ENCODE measurements around the gene MAN2B1.
"Not testable (repeated sequence)": the region's sequence is repeated elsewhere in the genome, so short reads cannot be mapped to it uniquely, and the experiment has no call there.

The MAN2B1 gene

DNA sequence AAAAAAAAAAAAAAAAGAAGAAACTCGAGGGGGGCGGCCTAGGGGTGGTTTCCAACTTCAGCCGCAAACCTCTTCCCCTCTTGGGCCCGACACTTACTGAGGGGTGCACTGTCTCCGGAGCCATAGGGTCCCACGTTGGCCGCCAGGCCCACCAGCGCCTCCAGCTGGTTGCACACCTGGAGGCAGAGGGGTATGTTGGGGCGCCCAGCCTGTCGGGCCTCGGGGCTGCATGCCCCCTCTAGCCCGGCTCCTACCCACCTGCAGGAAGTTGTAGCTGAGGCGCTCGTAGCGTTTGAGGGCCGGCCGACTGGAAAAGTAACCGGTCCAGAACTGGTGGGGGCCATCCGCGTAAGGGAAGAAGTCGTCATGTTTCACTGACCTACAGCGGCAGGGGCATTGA lies 8.6 kb downstream of the MAN2B1 start:
- DNase-seq (ENCODE audit: low read depth), result no peak

DNA sequence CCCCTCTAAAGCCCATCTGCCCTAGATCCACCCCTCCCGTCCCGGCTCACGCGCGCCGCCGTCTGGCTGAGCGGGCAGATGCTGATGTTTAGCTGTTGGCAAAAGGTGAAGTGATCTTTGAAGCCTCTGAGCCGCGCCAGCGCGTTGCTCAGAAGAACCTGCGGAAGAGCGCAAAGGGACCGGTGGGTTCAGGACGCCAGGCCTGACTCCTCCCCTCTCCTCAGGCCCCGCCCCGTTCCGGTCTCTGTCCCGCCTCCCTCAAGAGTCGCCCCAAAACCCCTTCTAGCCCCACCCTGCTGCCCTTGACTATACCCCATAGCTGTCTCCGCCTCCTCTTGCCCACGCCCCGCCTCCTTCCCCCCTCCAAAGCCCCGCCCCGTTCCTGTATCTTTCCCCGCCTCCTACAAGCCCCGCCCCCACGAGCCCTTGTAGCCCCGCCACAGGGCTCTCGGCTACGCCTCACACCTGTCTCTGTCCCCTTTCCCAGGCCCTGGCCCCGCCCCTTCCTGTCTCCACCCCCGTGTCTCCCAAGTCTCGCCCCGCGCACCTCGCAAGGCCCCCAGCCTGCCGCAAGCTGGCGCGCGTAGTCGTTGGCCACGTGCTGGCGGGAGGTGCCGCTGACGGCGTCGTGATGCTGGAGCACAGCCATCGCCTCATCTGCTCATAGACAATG lies 9.5 kb downstream of the MAN2B1 start:
- no peak for DNase-seq (ENCODE audit: low read depth)

DNA sequence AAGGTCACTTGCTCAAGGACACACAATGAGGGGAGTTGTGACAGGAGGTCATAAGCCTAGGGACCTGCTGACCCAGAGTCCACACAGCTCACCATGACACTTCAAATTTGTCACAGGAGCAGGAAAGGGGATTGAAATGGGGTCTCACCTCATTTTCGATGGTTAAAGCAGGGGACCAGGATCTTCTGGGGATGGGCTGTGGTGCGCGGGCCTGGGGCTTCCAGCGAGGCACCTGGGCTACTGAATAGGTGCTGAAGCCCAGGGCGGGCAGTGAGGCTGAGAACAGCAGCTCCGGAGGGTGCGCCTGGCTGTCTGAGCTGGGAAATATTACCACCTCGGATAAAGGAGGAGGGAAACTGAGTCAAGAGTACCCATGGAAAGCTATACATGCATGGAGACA lies 11.0 kb downstream of the MAN2B1 start:
- no peak for DNase-seq (ENCODE audit: low read depth)

DNA sequence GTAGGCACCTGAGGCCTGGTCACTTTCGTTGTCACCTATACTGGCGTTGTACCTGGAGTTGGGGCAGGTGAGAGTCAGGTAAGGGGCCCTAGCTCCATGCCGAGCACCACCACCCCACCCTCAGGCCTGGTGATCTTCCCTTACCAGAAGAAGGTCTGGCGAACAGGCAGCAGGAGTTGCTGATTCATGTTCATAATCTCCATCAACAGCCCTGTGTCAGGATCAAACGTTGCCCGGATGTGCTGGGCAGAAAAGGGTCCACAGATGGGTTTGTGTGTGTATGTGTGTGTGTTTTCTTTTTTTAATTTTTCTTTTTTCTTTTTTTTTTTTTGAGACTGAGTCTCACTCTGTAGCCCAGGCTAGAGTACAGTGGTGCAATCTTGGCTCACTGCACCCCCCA lies 14.3 kb downstream of the MAN2B1 start:
- DNase-seq (ENCODE audit: low read depth), result no peak

- no peak for DNase-seq (ENCODE audit: low read depth)
Observed at GRCh38 chr19:12649941-12650340, 16.6 kb downstream of the MAN2B1 start.

DNA sequence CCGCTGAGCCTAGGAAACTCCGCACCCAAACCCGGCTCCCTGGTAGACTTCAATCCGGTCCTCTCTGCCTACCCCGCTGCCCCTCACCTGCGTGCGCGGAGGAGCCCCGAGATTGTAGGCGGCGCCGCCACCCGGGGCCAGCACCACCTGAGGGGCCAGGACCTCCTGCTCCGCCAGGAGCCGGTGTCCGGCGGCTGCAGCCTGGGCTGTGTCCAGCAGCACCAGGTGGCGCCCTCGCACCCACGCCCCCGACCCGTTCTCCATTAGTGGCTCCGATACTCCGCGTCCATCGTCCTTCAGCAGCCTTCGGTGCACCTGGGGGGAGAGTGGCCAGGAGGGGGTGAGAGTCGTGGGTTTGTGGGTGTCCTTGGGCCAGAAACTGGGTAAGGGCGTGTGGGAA lies 18.5 kb downstream of the MAN2B1 start:
- DNase-seq (ENCODE audit: low read depth), result no peak

DNA sequence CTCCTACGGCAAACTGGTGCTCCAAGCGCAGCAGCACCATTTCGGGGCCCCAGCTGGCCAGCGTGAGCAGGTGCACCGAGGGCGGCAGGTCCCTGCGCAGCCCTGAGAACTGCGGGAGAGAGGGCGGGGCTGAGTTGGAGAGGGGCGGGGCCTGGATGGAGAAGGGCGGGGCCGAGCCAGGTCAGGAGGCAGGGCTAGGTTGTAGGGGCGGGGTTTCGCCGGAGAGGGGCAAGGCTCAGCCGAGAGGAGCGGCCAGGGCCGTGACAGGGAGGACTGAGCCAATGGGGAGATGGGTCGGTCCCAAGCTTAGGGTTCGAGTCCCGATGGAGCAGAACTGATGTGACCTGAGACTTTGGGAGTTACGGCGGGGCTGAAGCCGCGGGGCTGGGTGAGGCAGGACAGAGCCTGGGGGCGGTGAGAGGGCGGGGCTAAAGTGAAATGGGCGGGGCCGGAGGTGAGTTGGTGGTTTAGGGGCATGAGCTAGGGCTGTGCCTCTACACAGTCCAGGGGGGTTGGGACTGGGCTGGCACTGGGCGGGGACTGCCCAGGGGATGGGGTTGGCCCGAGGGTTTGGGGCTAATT lies 19.0 kb downstream of the MAN2B1 start:
- DNase-seq (ENCODE audit: low read depth), result no peak

GRCh38 chr19:12647047-12647446 lies 19.5 kb downstream of the MAN2B1 start:
- no peak for DNase-seq (ENCODE audit: low read depth)

- no peak for DNase-seq (ENCODE audit: low read depth)
Observed at GRCh38 chr19:12646551-12646950, 20.0 kb downstream of the MAN2B1 start.

GRCh38 chr19:12643716-12644115 lies 22.8 kb downstream of the MAN2B1 start:
- DNase-seq (ENCODE audit: low read depth), result not testable (repeated sequence)

DNA sequence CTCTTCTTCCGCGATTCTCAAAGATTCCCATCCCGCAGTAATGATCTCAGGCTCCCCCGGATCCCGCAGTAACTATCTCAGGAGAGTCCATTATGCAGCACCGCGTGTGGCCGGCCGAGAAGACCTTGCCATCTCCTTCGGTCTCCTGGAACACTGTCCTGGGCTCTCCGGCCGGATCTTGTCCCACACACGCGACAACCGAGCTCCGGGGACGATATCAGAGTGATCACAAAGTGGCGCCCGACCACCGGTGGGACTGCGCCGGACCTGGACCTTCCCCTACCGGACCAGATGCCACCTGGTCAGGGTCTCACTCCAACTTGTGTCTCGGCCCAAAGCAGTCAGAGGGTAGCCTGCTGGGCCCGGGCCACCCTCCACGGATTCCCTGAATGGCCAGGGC lies 24.0 kb downstream of the MAN2B1 start:
- no peak for DNase-seq (ENCODE audit: low read depth)

- DNase-seq (ENCODE audit: low read depth), result no peak
Observed at GRCh38 chr19:12641456-12641855, 25.1 kb downstream of the MAN2B1 start.

GRCh38 chr19:12639901-12640613 lies 26.5 kb downstream of the MAN2B1 start:
- peak; percentile 79 for DNase-seq (ENCODE audit: low read depth)

GRCh38 chr19:12638611-12639182 lies 27.8 kb downstream of the MAN2B1 start:
- DNase-seq (ENCODE audit: low read depth), result no peak

DNA sequence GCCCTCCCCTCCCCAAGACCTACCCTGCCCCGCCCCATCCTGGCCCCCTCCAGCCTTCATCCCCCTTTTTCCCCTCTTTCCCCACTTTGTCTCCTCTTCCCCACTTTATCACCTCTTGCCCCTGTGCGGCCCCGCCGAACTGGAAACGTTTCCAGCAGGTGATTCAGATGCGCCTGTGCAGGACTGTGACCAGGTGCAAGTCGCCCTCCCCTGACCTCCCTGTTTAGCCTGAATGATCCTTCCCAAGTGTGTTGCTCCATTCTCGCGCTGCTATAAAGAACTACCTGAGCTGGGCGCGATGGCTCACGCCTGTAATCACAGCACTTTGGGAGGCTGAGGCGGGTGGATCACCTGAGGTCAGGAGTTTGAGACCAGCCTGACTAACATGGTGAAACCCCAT lies 29.9 kb downstream of the MAN2B1 start:
- no peak for DNase-seq (ENCODE audit: low read depth)

GRCh38 chr19:12629215-12629614 lies 37.3 kb downstream of the MAN2B1 start:
- DNase-seq (ENCODE audit: low read depth), result no peak

GRCh38 chr19:12628040-12629022 lies 38.2 kb downstream of the MAN2B1 start:
- no peak for DNase-seq (ENCODE audit: low read depth)

DNA sequence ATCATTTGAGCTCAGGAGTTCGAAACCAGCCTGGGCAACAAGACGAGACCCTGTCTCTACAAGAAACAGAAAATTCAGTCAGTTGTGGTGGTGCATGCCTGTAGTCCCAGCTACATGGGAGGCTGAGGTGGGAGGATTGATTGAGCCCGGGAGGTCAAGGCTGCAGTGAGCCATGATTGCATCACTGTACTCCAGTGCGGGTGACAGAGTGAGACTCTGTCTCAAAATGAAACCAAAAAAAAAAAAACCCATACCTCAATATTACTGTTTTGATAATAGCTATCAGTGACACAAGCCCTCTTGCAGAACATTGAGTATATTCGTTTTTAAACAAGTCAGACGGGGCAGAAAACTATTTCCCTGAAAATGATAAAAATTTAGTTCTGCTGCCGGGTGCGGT lies 39.6 kb downstream of the MAN2B1 start:
- DNase-seq (ENCODE audit: low read depth), result no peak

DNA sequence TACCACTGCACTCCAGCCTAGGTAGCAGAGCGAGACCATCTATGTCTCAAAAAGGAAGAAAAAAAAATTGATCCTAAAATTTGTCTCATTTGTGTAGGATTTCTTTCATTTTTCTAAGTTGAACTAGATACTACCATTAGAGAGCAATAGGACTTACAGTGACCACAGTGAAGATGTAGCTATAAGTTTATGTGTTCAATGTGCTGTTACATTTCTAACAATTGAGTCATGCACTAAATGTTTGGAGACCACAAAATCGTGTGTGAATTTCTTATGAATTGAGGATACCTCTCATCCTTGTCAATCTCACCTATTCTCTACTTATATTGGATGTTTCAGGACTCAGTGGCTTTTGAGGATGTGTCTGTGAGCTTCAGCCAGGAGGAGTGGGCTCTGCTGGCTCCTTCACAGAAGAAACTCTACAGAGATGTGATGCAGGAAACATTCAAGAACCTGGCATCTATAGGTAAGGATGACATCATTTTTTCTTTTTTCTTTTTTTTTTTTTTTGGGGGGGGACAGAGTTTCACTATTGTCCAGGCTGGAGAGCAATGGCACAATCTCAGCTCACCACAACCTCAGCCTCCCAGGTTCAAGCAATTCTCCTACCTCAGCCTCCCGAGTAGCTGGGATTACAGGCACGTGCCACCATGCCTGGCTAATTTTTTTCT lies 43.0 kb downstream of the MAN2B1 start:
- DNase-seq (ENCODE audit: low read depth), result no peak

- DNase-seq (ENCODE audit: low read depth), result not testable (repeated sequence)
Observed at GRCh38 chr19:12621253-12622024, 45.1 kb downstream of the MAN2B1 start.

DNA sequence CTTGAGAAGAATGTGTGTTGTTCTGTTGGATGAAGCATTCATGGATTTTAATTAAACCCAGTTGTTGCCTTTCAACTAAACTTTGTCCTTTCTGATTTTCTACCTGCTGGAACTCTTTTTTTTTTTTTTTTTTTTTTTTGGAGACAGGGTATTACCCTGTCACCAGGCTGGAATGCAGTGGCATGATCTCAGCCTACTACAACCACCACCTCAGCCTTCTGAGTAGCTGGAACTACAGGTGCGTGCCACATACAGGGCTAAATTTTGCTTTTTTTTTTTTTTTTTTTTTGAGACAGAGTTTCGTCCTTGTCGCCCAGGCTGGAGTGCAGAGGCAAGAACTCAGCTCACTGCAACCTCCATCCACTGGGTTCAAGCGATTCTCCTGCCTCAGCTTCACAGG lies 48.9 kb downstream of the MAN2B1 start:
- DNase-seq (ENCODE audit: low read depth), result no peak
